DND-41 (cell line): ENCODE measurements around the gene ATG5.

Experiments used
- ATAC-seq: fragments of 200-7000 bp; cut with Tn5 transposase; 3 replicates; pipeline ENCODE4 v1.9.1; 2021; ENCODE audit warnings: low read depth; ENCODE audit not compliant: insufficient read depth
- DNase-seq: peaks from one replicate; pipeline ENCODE4 v3.0.0-alpha.2; 2020
- H2AFZ ChIP-seq: 2 replicates; pipeline ENCODE4 v1.6.0; 2012; ENCODE audit warnings: low read depth, low read length
- H3K27ac ChIP-seq: 2 replicates; pipeline ENCODE4 v1.5.1; 2012; ENCODE audit warnings: low read length, inconsistent platforms
- H3K27me3 ChIP-seq: fragments of 200-600 bp; sonication (generic); 2 replicates; pipeline ENCODE4 v1.6.0; 2012; ENCODE audit warnings: low read length, mild to moderate bottlenecking, inconsistent platforms; ENCODE audit not compliant: insufficient read depth, poor library complexity
- H3K36me3 ChIP-seq: 2 replicates; pipeline ENCODE4 v1.5.1; 2012; ENCODE audit warnings: low read length, inconsistent platforms; ENCODE audit not compliant: insufficient read depth
- H3K4me1 ChIP-seq: 2 replicates; pipeline ENCODE4 v1.5.1; 2012; ENCODE audit warnings: mild to moderate bottlenecking, low read length; ENCODE audit not compliant: insufficient read depth
- H3K4me2 ChIP-seq: 2 replicates; pipeline ENCODE4 v1.6.0; 2012; ENCODE audit warnings: mild to moderate bottlenecking, moderate library complexity, low read length, inconsistent platforms; ENCODE audit not compliant: insufficient read depth
- H3K4me3 ChIP-seq, 2 experiments: fragments of 200-600 bp in 1 of 2; shearing (Covaris generic) in 1 of 2; 2 replicates each; pipeline ENCODE4 v1.5.1; 2012 to 2016; ENCODE audit warnings: inconsistent platforms in 2 of 2, low read length in 2 of 2, mild to moderate bottlenecking in 2 of 2, low read depth in 1 of 2, moderate library complexity in 1 of 2
- H3K79me2 ChIP-seq: 2 replicates; pipeline ENCODE4 v1.6.0; 2012; ENCODE audit warnings: low read length, inconsistent platforms; ENCODE audit not compliant: insufficient read depth
- H3K9ac ChIP-seq: 2 replicates; pipeline ENCODE4 v1.6.0; 2012; ENCODE audit warnings: low read depth, mild to moderate bottlenecking, inconsistent platforms, low read length, moderate library complexity
- H3K9me3 ChIP-seq: 2 replicates; pipeline ENCODE4 v1.5.1; 2012; ENCODE audit warnings: low read length, moderate library complexity, mild to moderate bottlenecking, inconsistent platforms; ENCODE audit not compliant: insufficient read depth, severe bottlenecking
- H4K20me1 ChIP-seq: 2 replicates; pipeline ENCODE4 v1.6.0; 2012; ENCODE audit warnings: low read length; ENCODE audit not compliant: insufficient read depth
- CTCF ChIP-seq: IDR thresholded peaks from 2 replicates; pipeline ENCODE4 v1.5.1; 2012; ENCODE audit warnings: borderline replicate concordance, low read length, moderate library complexity, mild to moderate bottlenecking; ENCODE audit not compliant: poor library complexity, severe bottlenecking; ENCODE audit errors: extremely low read depth
- EZH2 ChIP-seq: IDR thresholded peaks from 3 replicates; pipeline ENCODE4 v1.6.1; 2012; ENCODE audit warnings: borderline replicate concordance, low read depth, mild to moderate bottlenecking, moderate library complexity, low read length, inconsistent platforms; ENCODE audit not compliant: severe bottlenecking

Gene ATG5

GRCh38 chr6:106178900-106179299 lies 146.7 kb downstream of the ATG5 start:
- H3K27ac ChIP-seq = no peak overlapping the region
- no peaks in the 10 kb centered on the region for H3K9me3 ChIP-seq
- peaks cover 21% of the 10 kb centered on the region for H3K4me1 ChIP-seq
- no peaks in the 10 kb centered on the region for H3K36me3 ChIP-seq
- H3K4me3 ChIP-seq = no peak overlapping the region
- no peak overlapping the region for H3K9ac ChIP-seq
- H3K79me2 ChIP-seq = no peaks in the 10 kb centered on the region
- ATAC-seq (peak; percentile 65), DNase-seq (no peak)
- no peaks in the 10 kb centered on the region for H3K27me3 ChIP-seq
- no peaks in the 10 kb centered on the region for H4K20me1 ChIP-seq
- no peak overlapping the region for H2AFZ ChIP-seq
- TF ChIP-seq EZH2 = no peak
- TF ChIP-seq CTCF = no peak
- H3K4me2 ChIP-seq = no peak overlapping the region

GRCh38 chr6:106177786-106178185 lies 147.8 kb downstream of the ATG5 start:
- no peak overlapping the region for H3K4me3 ChIP-seq
- no peaks in the 10 kb centered on the region for H3K9me3 ChIP-seq
- no peak overlapping the region for H2AFZ ChIP-seq
- DNase-seq (no peak), ATAC-seq (no peak)
- no peak overlapping the region for H3K4me2 ChIP-seq
- H3K4me1 ChIP-seq = peaks cover 31% of the 10 kb centered on the region
- TF ChIP-seq EZH2 (no peak), CTCF (no peak)
- H3K27me3 ChIP-seq = no peaks in the 10 kb centered on the region
- H4K20me1 ChIP-seq = no peaks in the 10 kb centered on the region
- H3K36me3 ChIP-seq = no peaks in the 10 kb centered on the region
- H3K9ac ChIP-seq = no peak overlapping the region
- H3K27ac ChIP-seq = no peak overlapping the region
- no peaks in the 10 kb centered on the region for H3K79me2 ChIP-seq

GRCh38 chr6:106173124-106173879 lies 152.3 kb downstream of the ATG5 start:
- ATAC-seq (peak; percentile 84), DNase-seq (no peak)
- H3K4me3 ChIP-seq = no peak overlapping the region
- H3K27me3 ChIP-seq = no peaks in the 10 kb centered on the region
- no peak overlapping the region for H2AFZ ChIP-seq
- peaks cover 13% of the 10 kb centered on the region for H3K4me1 ChIP-seq
- no peaks in the 10 kb centered on the region for H4K20me1 ChIP-seq
- no peak for TF ChIP-seq EZH2
- TF ChIP-seq CTCF = no peak
- no peaks in the 10 kb centered on the region for H3K79me2 ChIP-seq
- no peak overlapping the region; the same call in 1 of the 2 replicates for H3K27ac ChIP-seq
- no peaks in the 10 kb centered on the region for H3K36me3 ChIP-seq
- H3K9ac ChIP-seq = no peak overlapping the region
- no peak overlapping the region; the same call in 1 of the 2 replicates for H3K4me2 ChIP-seq
- H3K9me3 ChIP-seq = no peaks in the 10 kb centered on the region
